WERI-Rb-1 (cell line): ENCODE data around the gene MRTFB.

Experiments
- DNase-seq: peaks from one replicate; pipeline ENCODE4 v3.0.0-alpha.2; 2020
- H3K27ac ChIP-seq: fragments of 250-450 bp; sonication (Bioruptor Pico); 2 replicates; pipeline ENCODE4 v1.5.1; 2020; ENCODE audit warnings: mild to moderate bottlenecking, moderate library complexity
- H3K27me3 ChIP-seq: fragments of 250-450 bp; sonication (Bioruptor Pico); 2 replicates; pipeline ENCODE4 v1.5.1; 2021; ENCODE audit warnings: mild to moderate bottlenecking, low read depth, moderate library complexity; ENCODE audit not compliant: insufficient read depth, severe bottlenecking
- H3K36me3 ChIP-seq: fragments of 250-450 bp; sonication (Bioruptor Pico); 2 replicates; pipeline ENCODE4 v1.5.1; 2020; ENCODE audit warnings: mild to moderate bottlenecking, moderate library complexity
- H3K4me3 ChIP-seq: 2 replicates; pipeline ENCODE4 v1.5.1; 2011; ENCODE audit warnings: low read depth, mild to moderate bottlenecking, control low read depth, low read length
- H3K9me3 ChIP-seq: fragments of 250-450 bp; sonication (Bioruptor Pico); 2 replicates; pipeline ENCODE4 v1.5.1; 2021; ENCODE audit warnings: mild to moderate bottlenecking, moderate library complexity; ENCODE audit not compliant: severe bottlenecking
- CTCF ChIP-seq: IDR thresholded peaks from 2 replicates; pipeline ENCODE4 v1.5.1; 2011; ENCODE audit warnings: low read depth, mild to moderate bottlenecking, control low read depth, inconsistent platforms, low read length

The MRTFB gene

GRCh38 chr16:14309906-14310305, 238.8 kb downstream of the MRTFB start:
- TF ChIP-seq CTCF = no peak
- no peaks in the 10 kb centered on the region for H3K27me3 ChIP-seq
- no peak for DNase-seq
- no peak overlapping the region for H3K4me3 ChIP-seq
- H3K36me3 ChIP-seq = no peaks in the 10 kb centered on the region
- H3K9me3 ChIP-seq = no peaks in the 10 kb centered on the region
- H3K27ac ChIP-seq = no peak overlapping the region

- no peak for DNase-seq
- no peak overlapping the region for H3K4me3 ChIP-seq
Observed at GRCh38 chr16:14310519-14310991, 239.4 kb downstream of the MRTFB start.

GRCh38 chr16:14314116-14314515, 243.0 kb downstream of the MRTFB start:
- DNase-seq = no peak
- Histone ChIP-seq H3K4me3 (no peak overlapping the region), H3K27me3 (no peaks in the 10 kb centered on the region), H3K36me3 (no peaks in the 10 kb centered on the region), H3K9me3 (no peaks in the 10 kb centered on the region), H3K27ac (no peak overlapping the region)
- no peak for TF ChIP-seq CTCF

More at GRCh38 chr16:14310519-14310991, 239.4 kb downstream of the MRTFB start:
- no peak overlapping the region for H3K27ac ChIP-seq
- H3K9me3 ChIP-seq = no peaks in the 10 kb centered on the region
- no peak for TF ChIP-seq CTCF
- no peaks in the 10 kb centered on the region for H3K36me3 ChIP-seq
- no peaks in the 10 kb centered on the region for H3K27me3 ChIP-seq

- H3K27me3 ChIP-seq = no peaks in the 10 kb centered on the region
- no peak overlapping the region for H3K27ac ChIP-seq
- TF ChIP-seq CTCF = no peak
- no peak for DNase-seq
- no peak overlapping the region for H3K4me3 ChIP-seq
- H3K36me3 ChIP-seq = no peaks in the 10 kb centered on the region
- no peaks in the 10 kb centered on the region for H3K9me3 ChIP-seq
Observed at GRCh38 chr16:14315683-14316320, 244.7 kb downstream of the MRTFB start.
